ENCODE data around the gene CPEB2. TPM values are rescaled to one million over a fixed set of nuclear protein-coding genes. Genes with fewer than 3 reads are reported as not detected.

CPEB2 gene
- total and polyA plus RNA-seq, 3 donors from 2014 or later: 76.6 to 95.6 (median 93.6) TPM

GRCh38 chr4:15065516-15065915 is 63.2 kb downstream of the CPEB2 start:
- H3K9me3 ChIP-seq: no peaks in the 10 kb centered on the region
- no peak for DNase-seq
- H3K4me1 ChIP-seq: no peaks in the 10 kb centered on the region
- H3K4me3 ChIP-seq: no peak overlapping the region
- H3K27ac ChIP-seq: no peak overlapping the region
- H3K36me3 ChIP-seq (ENCODE audit: low read depth, missing control alignments): no peaks in the 10 kb centered on the region
- H3K27me3 ChIP-seq: no peaks in the 10 kb centered on the region
- 80 to 85% methylated on average over 5 of the region's 5 CpGs for WGBS, 2 donors
- TF ChIP-seq CTCF (IDR thresholded peaks at IDR 0.05) (no peak), POLR2A (IDR thresholded peaks at IDR 0.05) (no peak)
- intact Hi-C loops (cut with DNase I; ENCODE audit: low total_unique reads): no loop called here

GRCh38 chr4:15066140-15066539 is 63.9 kb downstream of the CPEB2 start:
- Histone ChIP-seq H3K4me1 (no peaks in the 10 kb centered on the region), H3K9me3 (no peaks in the 10 kb centered on the region), H3K36me3 (ENCODE audit: low read depth, missing control alignments) (no peaks in the 10 kb centered on the region), H3K4me3 (no peak overlapping the region), H3K27ac (no peak overlapping the region), H3K27me3 (no peaks in the 10 kb centered on the region)
- intact Hi-C loops (cut with DNase I; ENCODE audit: low total_unique reads): no loop called here
- 88 to 93% methylated on average over 7 of the region's 7 CpGs for WGBS, 2 donors
- no peak for DNase-seq
- TF ChIP-seq CTCF (IDR thresholded peaks at IDR 0.05) (no peak), POLR2A (IDR thresholded peaks at IDR 0.05) (no peak)

- Histone ChIP-seq H3K4me1 (no peaks in the 10 kb centered on the region), H3K4me3 (no peak overlapping the region), H3K27ac (no peak overlapping the region), H3K36me3 (ENCODE audit: low read depth, missing control alignments) (no peaks in the 10 kb centered on the region), H3K27me3 (no peaks in the 10 kb centered on the region), H3K9me3 (no peaks in the 10 kb centered on the region)
- TF ChIP-seq CTCF (IDR thresholded peaks at IDR 0.05): no peak
- no peak for TF ChIP-seq POLR2A (IDR thresholded peaks at IDR 0.05)
- DNase-seq: no peak
- intact Hi-C loops (cut with DNase I; ENCODE audit: low total_unique reads): no loop called here
- 94 to 97% methylated on average over 1 of the region's 1 CpG for WGBS, 2 donors
Measured at GRCh38 chr4:15068298-15068697, 66.0 kb downstream of the CPEB2 start.

GRCh38 chr4:15075875-15076274 is 73.6 kb downstream of the CPEB2 start:
- Histone ChIP-seq H3K27ac (no peak overlapping the region), H3K9me3 (no peaks in the 10 kb centered on the region), H3K27me3 (no peaks in the 10 kb centered on the region), H3K4me1 (no peaks in the 10 kb centered on the region), H3K4me3 (no peak overlapping the region), H3K36me3 (ENCODE audit: low read depth, missing control alignments) (no peaks in the 10 kb centered on the region)
- DNase-seq: no peak
- no peak for TF ChIP-seq CTCF (IDR thresholded peaks at IDR 0.05)
- no peak for TF ChIP-seq POLR2A (IDR thresholded peaks at IDR 0.05)
- intact Hi-C loops (cut with DNase I; ENCODE audit: low total_unique reads): no loop called here

- Histone ChIP-seq H3K4me1 (no peaks in the 10 kb centered on the region), H3K9me3 (no peaks in the 10 kb centered on the region), H3K4me3 (no peak overlapping the region), H3K27ac (no peak overlapping the region), H3K36me3 (ENCODE audit: low read depth, missing control alignments) (no peaks in the 10 kb centered on the region), H3K27me3 (no peaks in the 10 kb centered on the region)
- DNase-seq: no peak
- TF ChIP-seq CTCF (IDR thresholded peaks at IDR 0.05) (no peak), POLR2A (IDR thresholded peaks at IDR 0.05) (no peak)
- WGBS, 2 donors: 83 to 91% methylated on average over 2 of the region's 2 CpGs
- intact Hi-C loops (cut with DNase I; ENCODE audit: low total_unique reads): no loop called here
Measured at GRCh38 chr4:15077969-15078368, 75.7 kb downstream of the CPEB2 start.
